HG03139 (cell line): Measurements from ENCODE around the gene GPRC5D.

Experiments used
- ATAC-seq: cut with Tn5 transposase; IDR thresholded peaks from one replicate; pipeline ENCODE4 v1.9.1; 2021; ENCODE audit not compliant: unreplicated experiment

The GPRC5D gene

DNA sequence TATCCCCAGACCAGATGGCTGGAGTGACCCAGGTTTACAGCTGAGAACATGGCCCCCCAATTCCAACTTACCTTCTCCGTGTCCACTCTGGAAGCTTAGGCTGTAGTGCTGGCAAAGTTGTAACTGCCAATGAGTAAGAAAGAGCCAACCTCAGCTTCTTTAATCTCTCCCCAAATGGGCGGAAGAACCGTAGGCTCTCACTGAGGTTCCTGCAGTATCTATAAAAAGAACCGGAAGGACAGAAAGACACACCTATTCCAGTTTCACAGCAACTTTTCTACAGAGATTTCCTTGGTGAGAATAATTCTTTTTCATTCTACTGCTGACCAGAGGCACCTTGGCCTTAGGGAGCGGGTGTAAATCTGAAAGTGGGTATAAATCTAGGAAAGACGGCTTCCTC is at the start of gene GPRC5D:
TSS of gene GPRC5D (minus strand) at position 135 of the 400 bp plus-strand sequence. CDS start 1,786 bp downstream, outside the sequence.
- ATAC-seq, result no peak

DNA sequence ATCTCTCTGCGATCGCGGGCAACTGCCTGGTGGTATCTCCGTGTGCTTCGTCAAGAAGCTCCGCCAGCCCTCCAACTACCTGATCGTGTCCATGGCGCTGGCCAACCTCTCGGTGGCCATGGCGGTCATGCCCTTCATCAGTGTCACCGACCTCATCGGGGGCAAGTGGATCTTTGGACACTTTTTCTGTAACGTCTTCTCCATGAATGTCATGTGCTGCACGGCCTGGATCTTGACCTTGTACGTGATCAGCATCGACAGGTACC is 49.7 kb upstream of the GPRC5D start:
- no peak for ATAC-seq

- ATAC-seq, result no peak
Measured at GRCh38 chr12:13000925-13001774, 49.2 kb upstream of the GPRC5D start.

DNA sequence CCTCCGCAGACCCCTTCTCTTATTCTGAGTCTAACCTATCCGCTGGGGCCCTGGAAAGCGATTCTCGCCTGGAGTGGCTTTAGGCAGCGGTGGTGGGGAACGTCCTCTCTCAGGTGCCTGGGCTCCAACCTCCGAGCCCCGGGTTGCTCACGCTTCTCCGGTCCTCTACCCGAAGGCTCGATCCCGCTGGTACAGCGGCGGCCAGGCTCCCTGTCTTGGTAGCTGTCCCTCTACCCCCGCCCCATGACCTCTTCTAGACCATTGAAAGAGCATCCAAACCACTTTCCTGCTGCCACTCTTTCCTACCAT is 48.6 kb upstream of the GPRC5D start:
- peak; percentile 21 for ATAC-seq

- ATAC-seq, result peak; percentile 90
Measured at GRCh38 chr12:12999959-13000615, 48.1 kb upstream of the GPRC5D start, which contains the start of gene HEBP1. HEBP1 (minus strand) TSS chr12:13000265; CDS start chr12:13000114, 151 bp downstream.

DNA sequence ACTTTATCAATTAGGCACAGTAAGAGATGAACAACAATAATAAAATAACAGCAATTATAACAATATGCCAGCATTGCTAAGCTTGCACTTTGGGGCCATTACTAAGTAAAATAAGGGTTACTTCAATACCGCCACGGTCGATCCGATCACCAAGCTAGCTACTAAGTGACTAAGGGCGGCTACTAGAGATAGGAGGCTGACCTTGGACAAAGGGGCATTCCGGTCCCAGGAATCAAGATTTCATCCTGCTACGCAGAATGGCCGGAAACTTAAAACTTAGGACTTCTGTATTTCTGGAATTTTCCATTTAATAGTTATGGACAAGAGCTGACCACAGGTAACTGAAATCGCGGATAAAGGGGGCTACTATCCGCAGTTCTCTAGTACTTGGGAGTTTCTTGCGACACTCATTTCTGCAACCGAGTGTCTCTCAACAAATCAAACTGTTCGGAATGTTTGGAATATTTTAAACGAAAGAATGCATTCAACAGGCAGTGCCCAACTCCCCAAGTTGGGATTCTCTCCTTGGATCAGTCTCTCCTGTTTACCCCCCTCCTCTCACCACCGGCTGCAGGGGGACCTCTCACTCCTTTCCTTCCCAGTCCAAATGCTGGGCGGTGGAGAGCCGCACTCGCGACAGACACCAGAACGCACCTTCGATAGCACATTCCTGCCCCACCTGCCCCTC is 47.4 kb upstream of the GPRC5D start:
- no peak for ATAC-seq

DNA sequence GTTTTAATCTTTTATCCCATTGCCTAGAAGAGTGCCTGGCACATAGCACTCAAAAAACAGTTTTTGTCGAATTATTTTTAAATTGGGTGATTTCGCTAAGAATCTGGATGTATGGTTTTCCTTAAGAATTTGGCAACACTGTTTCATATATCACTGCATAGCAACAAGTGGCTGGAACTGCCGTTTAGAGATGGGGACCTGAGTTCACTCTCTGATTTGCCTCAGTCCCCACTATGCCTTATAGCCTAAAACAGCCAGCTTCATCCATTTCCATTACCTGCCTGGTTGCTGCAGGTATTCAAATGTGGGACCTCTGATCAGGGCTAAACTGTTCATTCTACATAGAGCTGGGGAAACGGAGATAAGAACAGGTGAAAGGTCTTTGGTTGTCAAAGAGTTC is 46.3 kb upstream of the GPRC5D start:
- ATAC-seq, result no peak

- no peak for ATAC-seq
Measured at GRCh38 chr12:12997734-12998133, 45.8 kb upstream of the GPRC5D start.

GRCh38 chr12:12997156-12997555 is 45.2 kb upstream of the GPRC5D start:
- no peak for ATAC-seq

DNA sequence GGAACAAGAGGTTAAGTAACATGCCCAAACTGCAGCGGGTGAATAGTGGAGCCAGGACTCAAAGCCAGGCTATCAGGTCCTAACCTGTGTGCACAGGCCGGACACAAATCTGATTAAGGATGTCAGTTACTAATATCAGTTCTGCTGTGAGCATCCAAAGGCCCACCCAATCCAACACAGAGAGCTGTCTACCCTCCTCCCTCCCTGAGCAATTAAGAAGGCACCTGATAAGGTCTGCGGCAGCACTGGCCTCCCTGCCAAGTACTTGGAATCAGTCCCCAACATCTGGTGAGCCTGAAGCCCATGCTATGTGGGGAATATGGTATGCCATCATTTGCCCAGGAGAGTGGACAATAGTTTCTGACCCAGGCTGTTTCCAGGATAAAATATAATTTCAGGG is 44.2 kb upstream of the GPRC5D start:
- no peak for ATAC-seq

DNA sequence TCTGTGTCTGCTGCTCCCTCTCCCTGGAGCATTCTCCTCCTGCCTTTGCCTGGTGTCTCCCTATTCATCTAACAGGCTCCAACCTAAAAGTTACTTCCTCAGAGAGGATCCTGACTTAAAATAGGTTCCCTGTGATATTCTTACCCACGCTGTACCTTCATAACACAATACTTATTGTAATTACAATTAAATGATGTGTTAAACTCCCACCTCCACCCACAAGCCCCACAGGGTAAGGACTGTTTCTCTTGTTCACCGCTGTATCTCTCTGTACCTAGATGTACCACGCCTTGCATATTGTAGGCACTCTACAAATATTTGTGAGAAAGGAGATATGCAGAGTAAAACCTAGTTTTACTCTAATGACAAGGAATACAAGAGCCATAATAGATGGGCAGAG is 43.1 kb upstream of the GPRC5D start:
- ATAC-seq, result no peak

- ATAC-seq, result no peak
Measured at GRCh38 chr12:12993367-12993766, 41.4 kb upstream of the GPRC5D start.

DNA sequence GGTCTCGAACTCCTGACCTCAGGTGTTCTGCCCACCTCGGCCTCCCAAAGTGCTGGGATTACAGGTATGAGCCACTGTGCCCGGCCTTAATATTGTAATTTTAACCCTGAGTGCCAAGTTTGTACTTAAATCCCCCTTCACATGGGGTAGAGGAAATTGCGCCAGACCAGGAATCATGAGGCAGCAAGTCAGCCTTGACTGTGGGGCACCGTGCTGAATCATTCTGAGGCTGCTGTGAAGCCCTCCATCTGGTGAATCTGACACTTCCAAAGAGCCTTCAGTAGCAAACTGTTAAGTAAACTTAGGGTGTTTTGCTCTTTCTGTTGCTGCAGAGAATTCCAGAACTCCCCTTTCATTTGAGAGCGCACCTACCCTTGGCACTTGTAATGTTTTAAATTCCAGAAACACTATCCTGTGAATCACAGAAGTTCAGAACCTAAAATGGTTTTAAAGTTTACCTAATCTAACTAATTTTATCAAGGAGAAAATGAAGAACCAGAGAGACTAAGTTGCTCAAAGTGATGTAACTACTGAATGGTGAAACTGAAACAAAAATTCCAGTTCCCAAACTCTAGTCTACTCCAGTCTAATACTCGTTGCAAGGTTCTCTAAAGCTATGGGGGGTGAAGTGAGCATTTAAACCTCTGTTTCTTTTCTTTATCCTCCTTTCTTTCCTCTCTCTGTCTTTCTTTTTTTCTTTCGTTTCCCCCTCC is 40.6 kb upstream of the GPRC5D start:
- ATAC-seq, result no peak

- no peak for ATAC-seq
Measured at GRCh38 chr12:12990700-12991468, 38.9 kb upstream of the GPRC5D start.

DNA sequence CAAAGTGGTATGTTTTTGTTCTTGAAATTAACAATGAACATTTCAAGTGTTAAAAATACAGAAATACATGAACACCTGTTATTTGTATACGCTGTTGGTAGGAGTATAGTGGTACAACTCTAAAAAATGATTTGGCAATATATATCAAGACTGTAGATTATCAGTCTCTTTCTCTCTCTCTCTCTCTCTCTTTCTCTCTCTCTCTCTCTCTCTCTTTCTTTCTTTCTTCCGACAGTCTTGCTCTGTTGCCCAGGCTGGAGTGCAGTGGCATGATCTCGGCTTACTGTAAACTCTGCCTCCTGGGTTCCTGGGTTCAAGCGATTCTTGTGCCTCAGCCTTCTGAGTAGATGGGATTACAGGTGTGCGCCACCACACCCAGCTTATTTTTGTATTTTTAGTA is 35.5 kb upstream of the GPRC5D start:
- no peak for ATAC-seq

DNA sequence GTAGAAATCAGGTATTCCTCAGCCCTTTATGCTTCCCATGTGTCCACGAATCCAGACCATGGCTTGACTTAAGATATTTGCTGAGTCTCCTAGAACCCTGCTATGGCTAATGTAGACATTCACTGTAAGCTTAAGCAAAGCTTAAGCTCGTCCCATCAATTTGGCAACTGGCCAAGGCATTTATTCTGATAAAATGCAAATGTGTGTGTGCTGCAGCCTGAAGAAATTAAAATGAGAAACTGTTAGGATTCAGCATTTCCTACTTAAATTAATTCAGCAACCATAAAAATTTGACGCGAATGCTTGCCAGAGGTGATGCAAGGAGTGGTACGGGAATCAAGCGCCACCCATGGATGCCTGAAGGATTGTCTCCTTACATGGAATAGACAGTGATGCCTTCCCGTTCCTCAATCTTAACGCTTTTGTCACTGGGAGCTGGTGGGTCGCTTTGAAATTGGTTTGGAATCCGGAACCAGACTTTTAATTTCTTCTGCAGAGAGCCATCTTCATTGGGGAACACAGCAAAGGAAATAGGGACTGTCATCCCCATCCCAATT is 34.9 kb upstream of the GPRC5D start:
- no peak for ATAC-seq

DNA sequence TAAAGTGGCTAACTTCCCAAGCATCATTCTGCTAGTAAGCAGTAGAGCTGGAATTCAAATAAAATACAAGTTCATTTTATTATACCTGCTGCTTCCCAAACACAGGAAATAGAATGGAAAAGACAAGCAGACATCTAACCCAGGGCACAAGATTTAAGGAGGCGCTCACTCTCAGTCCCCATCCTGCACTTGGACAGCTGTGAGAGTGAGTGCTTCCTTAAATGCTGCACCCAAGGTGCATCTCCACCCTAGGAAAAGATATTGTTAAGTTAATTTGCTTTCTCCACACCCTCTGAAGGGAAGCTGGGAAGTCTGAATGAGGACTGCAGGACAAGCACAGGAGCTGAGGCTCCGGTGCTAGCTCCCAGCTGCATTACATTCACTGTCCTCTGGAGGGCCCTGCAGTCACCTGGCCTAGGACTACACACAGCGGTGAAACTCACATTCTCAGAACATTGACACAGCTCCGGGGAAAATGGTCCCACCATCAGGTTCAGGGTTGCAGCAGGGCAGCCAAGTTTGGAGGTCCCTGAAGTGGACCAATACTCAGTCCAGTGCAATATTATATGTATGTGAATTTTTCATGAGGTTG is 33.9 kb upstream of the GPRC5D start:
- no peak for ATAC-seq

DNA sequence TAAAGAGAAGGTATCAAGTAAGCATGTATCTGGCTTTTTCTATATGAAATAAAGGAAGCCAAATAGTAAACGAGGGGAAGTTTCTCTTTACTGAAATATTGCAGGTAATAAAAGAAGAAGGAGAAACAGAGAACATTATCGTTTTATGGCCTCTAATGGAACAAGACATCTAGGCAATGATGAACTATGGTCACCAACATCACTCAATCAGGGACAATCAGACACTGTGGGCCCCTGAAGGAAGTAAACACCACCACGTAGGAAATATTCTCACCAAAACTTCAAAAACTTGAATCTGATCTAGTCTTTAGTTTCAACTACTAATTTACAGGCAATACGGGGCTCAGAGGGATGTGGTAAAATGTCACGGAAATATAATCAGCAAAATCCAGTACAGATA is 32.2 kb upstream of the GPRC5D start:
- no peak for ATAC-seq

DNA sequence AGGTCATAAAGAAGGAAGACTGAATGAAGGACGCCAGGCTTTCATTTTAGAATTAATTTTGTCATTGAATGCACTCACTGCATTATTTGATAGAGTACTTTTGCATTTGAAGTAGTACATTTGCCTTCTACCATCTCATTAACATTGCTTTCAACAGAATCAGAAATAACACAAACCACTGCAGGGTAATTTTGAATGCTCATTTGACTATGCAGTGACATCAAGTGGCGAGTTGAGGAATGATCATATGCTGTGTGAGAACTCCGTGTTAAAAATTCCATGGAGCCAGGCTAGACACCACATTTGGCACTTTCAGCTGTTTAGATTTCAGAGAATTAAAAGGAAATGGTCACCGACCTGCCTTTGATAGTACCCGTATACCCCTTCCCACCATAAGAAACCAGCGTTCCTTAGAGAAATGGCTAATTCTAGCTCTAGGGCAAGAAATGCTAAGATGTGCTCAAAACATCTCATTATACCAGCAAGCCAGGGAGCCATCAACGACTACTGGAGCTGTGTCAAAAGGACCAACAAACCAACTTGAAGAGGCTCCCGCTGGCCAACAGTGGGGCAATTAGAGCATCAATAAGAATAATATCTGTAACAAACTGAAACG is 31.6 kb upstream of the GPRC5D start:
- no peak for ATAC-seq

GRCh38 chr12:12982331-12982730 is 30.4 kb upstream of the GPRC5D start:
- no peak for ATAC-seq
